Measurements from ENCODE around the gene ZNF143. TPM values are rescaled to one million over a fixed set of nuclear protein-coding genes. Genes with fewer than 3 reads are reported as not detected.
"Not testable (repeated sequence)": the region's sequence is repeated elsewhere in the genome, so short reads cannot be mapped to it uniquely, and the experiment has no call there.

The ZNF143 gene
- total RNA-seq: 30.9 and 36.8 TPM in 2 replicates

- H3K4me3 Mint-ChIP-seq (ENCODE audit: low read depth): peak within 1 kb of the TSS; percentile 93
- peaks cover 23% of the 10 kb centered on the region for H3K36me3 Mint-ChIP-seq (ENCODE audit: low read depth)
- no peaks in the 10 kb centered on the region for H3K9me3 Mint-ChIP-seq
- H3K27ac Mint-ChIP-seq: peak within 1 kb of the TSS; percentile 97
- intact Hi-C loops (cut with micrococcal nuclease): loop anchor here (1.0 to 5.0 kb wide), 12 partner anchors 47 to 778 kb away; partner anchors contain the start of genes IPO7, NRIP3, RPL27A and TMEM41B
- peak; percentile 100 for DNase-seq (ENCODE audit: low spot score)
- H3K27me3 Mint-ChIP-seq (ENCODE audit: low read depth): no peaks in the 10 kb centered on the region
- H3K4me1 Mint-ChIP-seq (ENCODE audit: low read depth): peaks cover 18% of the 10 kb centered on the region
Measured at GRCh38 chr11:9460322-9461062, at the start of gene ZNF143. Gene ZNF143 (plus strand): TSS chr11:9461012. CDS start chr11:9471309, 10,297 bp downstream.

GRCh38 chr11:9428706-9429105, 32.1 kb upstream of the ZNF143 start:
- H3K27ac Mint-ChIP-seq: peak overlapping the region; percentile 28
- no peaks in the 10 kb centered on the region for H3K9me3 Mint-ChIP-seq
- intact Hi-C loops (cut with micrococcal nuclease): no loop called here
- H3K4me3 Mint-ChIP-seq (ENCODE audit: low read depth): no peak overlapping the region
- peaks cover 81% of the 10 kb centered on the region for H3K36me3 Mint-ChIP-seq (ENCODE audit: low read depth)
- no peak for DNase-seq (ENCODE audit: low spot score)
- no peaks in the 10 kb centered on the region for H3K27me3 Mint-ChIP-seq (ENCODE audit: low read depth)
- H3K4me1 Mint-ChIP-seq (ENCODE audit: low read depth): peaks cover 1% of the 10 kb centered on the region

GRCh38 chr11:9438611-9439010, 22.2 kb upstream of the ZNF143 start:
- Mint-ChIP-seq H3K36me3 (ENCODE audit: low read depth) (peaks cover 77% of the 10 kb centered on the region), H3K27me3 (ENCODE audit: low read depth) (no peaks in the 10 kb centered on the region), H3K27ac (no peak overlapping the region), H3K9me3 (no peaks in the 10 kb centered on the region), H3K4me3 (ENCODE audit: low read depth) (no peak overlapping the region), H3K4me1 (ENCODE audit: low read depth) (no peaks in the 10 kb centered on the region)
- intact Hi-C loops (cut with micrococcal nuclease): no loop called here
- DNase-seq (ENCODE audit: low spot score): no peak

- H3K4me3 Mint-ChIP-seq (ENCODE audit: low read depth): no peak overlapping the region
- H3K27me3 Mint-ChIP-seq (ENCODE audit: low read depth): no peaks in the 10 kb centered on the region
- H3K9me3 Mint-ChIP-seq: no peaks in the 10 kb centered on the region
- intact Hi-C loops (cut with micrococcal nuclease): loop anchor here (10.0 kb wide), 1 partner anchor 59 kb away; no protein-coding TSS in a partner anchor
- peaks cover 69% of the 10 kb centered on the region for H3K36me3 Mint-ChIP-seq (ENCODE audit: low read depth)
- DNase-seq (ENCODE audit: low spot score): no peak
- peaks cover 17% of the 10 kb centered on the region for H3K4me1 Mint-ChIP-seq (ENCODE audit: low read depth)
- peak overlapping the region; percentile 29 for H3K27ac Mint-ChIP-seq
Measured at GRCh38 chr11:9446230-9446629, 14.6 kb upstream of the ZNF143 start.

- H3K4me1 Mint-ChIP-seq (ENCODE audit: low read depth): peaks cover 17% of the 10 kb centered on the region
- H3K27ac Mint-ChIP-seq: no peak overlapping the region
- no peaks in the 10 kb centered on the region for H3K27me3 Mint-ChIP-seq (ENCODE audit: low read depth)
- no peak for DNase-seq (ENCODE audit: low spot score)
- peaks cover 54% of the 10 kb centered on the region for H3K36me3 Mint-ChIP-seq (ENCODE audit: low read depth)
- intact Hi-C loops (cut with micrococcal nuclease): loop anchor here (10.0 kb wide), 1 partner anchor 56 kb away; no protein-coding TSS in a partner anchor
- no peak overlapping the region for H3K4me3 Mint-ChIP-seq (ENCODE audit: low read depth)
- peaks cover 7% of the 10 kb centered on the region for H3K9me3 Mint-ChIP-seq
Measured at GRCh38 chr11:9448576-9449352, 12.0 kb upstream of the ZNF143 start.

- H3K4me3 Mint-ChIP-seq (ENCODE audit: low read depth); H3K27me3 Mint-ChIP-seq (ENCODE audit: low read depth); H3K4me1 Mint-ChIP-seq (ENCODE audit: low read depth); H3K9me3 Mint-ChIP-seq; intact Hi-C loops (cut with micrococcal nuclease); DNase-seq (ENCODE audit: low spot score); H3K27ac Mint-ChIP-seq: not testable (repeated sequence)
- peaks cover 29% of the 10 kb centered on the region for H3K36me3 Mint-ChIP-seq (ENCODE audit: low read depth)
Measured at GRCh38 chr11:9452023-9452422, 8.8 kb upstream of the ZNF143 start.

- Mint-ChIP-seq H3K27me3 (ENCODE audit: low read depth) (no peaks in the 10 kb centered on the region), H3K9me3 (peaks cover 7% of the 10 kb centered on the region), H3K4me3 (ENCODE audit: low read depth) (no peak overlapping the region), H3K36me3 (ENCODE audit: low read depth) (peaks cover 19% of the 10 kb centered on the region), H3K4me1 (ENCODE audit: low read depth) (peaks cover 3% of the 10 kb centered on the region), H3K27ac (no peak overlapping the region)
- intact Hi-C loops (cut with micrococcal nuclease): no loop called here
- no peak for DNase-seq (ENCODE audit: low spot score)
Measured at GRCh38 chr11:9455722-9456121, 5.1 kb upstream of the ZNF143 start.

- DNase-seq (ENCODE audit: low spot score): peak; percentile 25
- peaks cover 18% of the 10 kb centered on the region for H3K4me1 Mint-ChIP-seq (ENCODE audit: low read depth)
- peak overlapping the region; percentile 97 for H3K27ac Mint-ChIP-seq
- peaks cover 23% of the 10 kb centered on the region for H3K36me3 Mint-ChIP-seq (ENCODE audit: low read depth)
- no peaks in the 10 kb centered on the region for H3K9me3 Mint-ChIP-seq
- no peaks in the 10 kb centered on the region for H3K27me3 Mint-ChIP-seq (ENCODE audit: low read depth)
- intact Hi-C loops (cut with micrococcal nuclease): loop anchor here (1.0 to 5.0 kb wide), 11 partner anchors 48 to 777 kb away; partner anchors contain the start of genes IPO7, NRIP3, RPL27A and TMEM41B
- peak overlapping the region; percentile 93 for H3K4me3 Mint-ChIP-seq (ENCODE audit: low read depth)
Measured at GRCh38 chr11:9459667-9460321, 1.0 kb upstream of the ZNF143 start.

GRCh38 chr11:9461063-9461759, 399 bp downstream of the ZNF143 start:
- intact Hi-C loops (cut with micrococcal nuclease): loop anchor here (1.0 to 5.0 kb wide), 7 partner anchors 46 to 497 kb away; partner anchors contain the start of genes NRIP3 and TMEM9B
- Mint-ChIP-seq H3K9me3 (no peaks in the 10 kb centered on the region), H3K36me3 (ENCODE audit: low read depth) (peaks cover 23% of the 10 kb centered on the region)

GRCh38 chr11:9461760-9462134, 935 bp downstream of the ZNF143 start:
- no peak for DNase-seq (ENCODE audit: low spot score)
- peaks cover 27% of the 10 kb centered on the region for H3K36me3 Mint-ChIP-seq (ENCODE audit: low read depth)

More at GRCh38 chr11:9461063-9461759, 399 bp downstream of the ZNF143 start:
- H3K27ac Mint-ChIP-seq: peak overlapping the region; percentile 97
- no peaks in the 10 kb centered on the region for H3K27me3 Mint-ChIP-seq (ENCODE audit: low read depth)
- peak overlapping the region; percentile 93 for H3K4me3 Mint-ChIP-seq (ENCODE audit: low read depth)
- peak; percentile 78 for DNase-seq (ENCODE audit: low spot score)
- peaks cover 18% of the 10 kb centered on the region for H3K4me1 Mint-ChIP-seq (ENCODE audit: low read depth)

GRCh38 chr11:9462172-9462799, 1.5 kb downstream of the ZNF143 start:
- Mint-ChIP-seq H3K36me3 (ENCODE audit: low read depth) (peaks cover 29% of the 10 kb centered on the region), H3K9me3 (no peaks in the 10 kb centered on the region), H3K4me3 (ENCODE audit: low read depth) (peak overlapping the region; percentile 93), H3K4me1 (ENCODE audit: low read depth) (peaks cover 18% of the 10 kb centered on the region), H3K27me3 (ENCODE audit: low read depth) (no peaks in the 10 kb centered on the region), H3K27ac (peak overlapping the region; percentile 91)
- intact Hi-C loops (cut with micrococcal nuclease): loop anchor here (5.0 kb wide), 3 partner anchors 45 to 460 kb away; partner anchors contain the start of gene NRIP3
- no peak for DNase-seq (ENCODE audit: low spot score)

More at GRCh38 chr11:9461760-9462134, 935 bp downstream of the ZNF143 start:
- Mint-ChIP-seq H3K27ac (peak overlapping the region; percentile 91), H3K9me3 (no peaks in the 10 kb centered on the region), H3K27me3 (ENCODE audit: low read depth) (no peaks in the 10 kb centered on the region), H3K4me1 (ENCODE audit: low read depth) (peaks cover 18% of the 10 kb centered on the region), H3K4me3 (ENCODE audit: low read depth) (peak overlapping the region; percentile 93)
- intact Hi-C loops (cut with micrococcal nuclease): loop anchor here (1.0 to 5.0 kb wide), 7 partner anchors 46 to 497 kb away; partner anchors contain the start of genes NRIP3 and TMEM9B

Measured in activated T-helper 2 cell treated with anti-CD3 and anti-CD28 coated beads, Interferon-gamma antibody, Interleukin-2, Interleukin-4, amounts not matched to agents 10 μg/mL and 5 μg/mL and 100 μg/mL, durations not matched to agents 14 hours and 24 hours and 36 hours (primary cell).